ENCODE results near the gene OAF. TPM values are rescaled to one million over a fixed set of nuclear protein-coding genes. Genes with fewer than 3 reads are reported as not detected.
"Not testable (repeated sequence)": the region's sequence is repeated elsewhere in the genome, so short reads cannot be mapped to it uniquely, and the experiment has no call there.

OAF gene
- total RNA-seq, 1 experiment from 2014 or later = 32.3 TPM

- POLR2A ChIA-PET = interaction anchor here (1.4 to 2.1 kb wide), 2 partner anchors 13 to 53 kb away, joined by 5 to 11 read pairs; no protein-coding TSS in a partner anchor
- H3K4me1 ChIP-seq (ENCODE audit: control insufficient read depth in 1 of 2, insufficient read depth in 2 of 2, low read length in 2 of 2) = peaks cover 12 to 22% of the 10 kb centered on the region in 2 experiments; a peak in 3 of 4 replicates
- BruUV-seq (replicated peaks) = no TSS peak
- no peaks in the 10 kb centered on the region for H3K9me2 ChIP-seq (ENCODE audit: insufficient read depth)
- no peak for DNase-seq (ENCODE audit: low read depth, low spot score)
- no peaks in the 10 kb centered on the region for H3K36me3 ChIP-seq (ENCODE audit: control insufficient read depth in 1 of 2, insufficient read depth in 2 of 2, low read length in 2 of 2)
- CTCF ChIA-PET = interaction anchor here (0.6 to 2.2 kb wide), 5 partner anchors 45 to 66 kb away, joined by 3 to 8 read pairs (median 5); no protein-coding TSS in a partner anchor
- H3K9ac ChIP-seq (ENCODE audit: low read length) = peak overlapping the region; percentile 10; the same call in 1 of the 2 replicates
- intact Hi-C loops (cut with micrococcal nuclease) = no loop called here
- no peaks in the 10 kb centered on the region for H3K79me2 ChIP-seq (ENCODE audit: insufficient read depth, low read length)
- peak overlapping the region; percentile 42 for H2AFZ ChIP-seq (ENCODE audit: low read depth, low read length, poor library complexity, severe bottlenecking)
- H4K20me1 ChIP-seq (ENCODE audit: insufficient read depth) = no peaks in the 10 kb centered on the region
- H3K4me2 ChIP-seq (ENCODE audit: low read length) = peak overlapping the region; percentile 75
- no peak overlapping the region for H3K4me3 ChIP-seq (replicated peaks in 1 of 2; ENCODE audit: low read depth in 1 of 2, low read length in 2 of 2)
- no peak for ATAC-seq
- peaks cover 8% of the 10 kb centered on the region; the same call in 1 of the 2 replicates for H3K27me3 ChIP-seq (ENCODE audit: insufficient read depth, low read length)
- RAD21 ChIA-PET (ENCODE audit: low non-redundant PET in 1 of 2, low total read pairs in 2 of 2, uncharacterized antibody in 2 of 2, unreplicated experiment in 2 of 2) = no interaction called here
- H3K9me3 ChIP-seq (ENCODE audit: control insufficient read depth in 1 of 2, insufficient read depth in 1 of 2, low read depth in 1 of 2, low read length in 2 of 2) = no peaks in the 10 kb centered on the region
- TF ChIP-seq SP1 (IDR thresholded peaks at IDR 0.05; ENCODE audit: low read depth) = no peak
- TF ChIP-seq CTCF (IDR thresholded peaks at IDR 0.05 in 2 of 3, conservative IDR thresholded peaks at IDR 0.05 in 1 of 3; ENCODE audit: borderline replicate concordance in 1 of 3, insufficient read depth in 1 of 3, low read depth in 2 of 3, low read length in 2 of 3) = no peak
- TF ChIP-seq EGR1 (IDR thresholded peaks at IDR 0.05; ENCODE audit: low read depth) = no peak
- no peak for TF ChIP-seq ZNF274 (IDR thresholded peaks at IDR 0.05; ENCODE audit: low read depth, low read length)
- TF ChIP-seq ZFX (IDR thresholded peaks at IDR 0.05) = no peak
- TF ChIP-seq RAD21 (IDR thresholded peaks at IDR 0.05; ENCODE audit: low read depth) = no peak
- no peak for TF ChIP-seq SIN3A (IDR thresholded peaks at IDR 0.05; ENCODE audit: low read depth)
- 0 out of 2 replicates have a peak, but pooled peaks have one; percentile 4 for TF ChIP-seq MAX (IDR thresholded peaks at IDR 0.05)
- H3K27ac ChIP-seq (ENCODE audit: low read depth, low read length) = no peak overlapping the region
Measured at GRCh38 chr11:120249279-120250262, 38.7 kb downstream of the OAF start.

GRCh38 chr11:120253377-120253776 is 42.5 kb downstream of the OAF start:
- H2AFZ ChIP-seq (ENCODE audit: low read depth, low read length, poor library complexity, severe bottlenecking); BruUV-seq (replicated peaks); H3K9me3 ChIP-seq (ENCODE audit: control insufficient read depth in 1 of 2, insufficient read depth in 1 of 2, low read depth in 1 of 2, low read length in 2 of 2); H3K4me2 ChIP-seq (ENCODE audit: low read length); CTCF ChIA-PET; H3K27ac ChIP-seq (ENCODE audit: low read depth, low read length); POLR2A ChIA-PET; intact Hi-C loops (cut with micrococcal nuclease); H3K4me3 ChIP-seq (replicated peaks in 1 of 2; ENCODE audit: low read depth in 1 of 2, low read length in 2 of 2); ATAC-seq; H3K9ac ChIP-seq (ENCODE audit: low read length); H3K9me2 ChIP-seq (ENCODE audit: insufficient read depth); H4K20me1 ChIP-seq (ENCODE audit: insufficient read depth); RAD21 ChIA-PET (ENCODE audit: low non-redundant PET in 1 of 2, low total read pairs in 2 of 2, uncharacterized antibody in 2 of 2, unreplicated experiment in 2 of 2); DNase-seq (ENCODE audit: low read depth, low spot score); H3K36me3 ChIP-seq (ENCODE audit: control insufficient read depth in 1 of 2, insufficient read depth in 2 of 2, low read length in 2 of 2); H3K79me2 ChIP-seq (ENCODE audit: insufficient read depth, low read length): not testable (repeated sequence)
- Histone ChIP-seq H3K27me3 (ENCODE audit: insufficient read depth, low read length) (peaks cover 37% of the 10 kb centered on the region; the same call in 1 of the 2 replicates), H3K4me1 (ENCODE audit: control insufficient read depth in 1 of 2, insufficient read depth in 2 of 2, low read length in 2 of 2) (peaks cover 7 to 12% of the 10 kb centered on the region in 2 experiments; a peak in 3 of 4 replicates)

All from HCT116 (cell line).